Sigmoid colon (tissue), 7 donors: ENCODE data around the gene ZPBP2. TPM values are rescaled to one million over a fixed set of nuclear protein-coding genes. Genes with fewer than 3 reads are reported as not detected.
A peak's percentile ranks its signal among the peaks of the same experiment; 100 is the strongest.

Source experiments
- DNase-seq: peaks from one replicate; pipeline ENCODE4 v3.0.0-alpha.2; 2019
- H3K27ac ChIP-seq, 4 donors: fragments of 200-600 bp; sonication (generic); one replicate each; pipeline ENCODE4 v1.5.1; 2016 to 2019; ENCODE audit warnings: mild to moderate bottlenecking in 1 of 4
- H3K27me3 ChIP-seq, 3 donors: fragments of 200-600 bp; sonication (generic); one replicate each; pipeline ENCODE4 v1.5.1; 2019; ENCODE audit warnings: mild to moderate bottlenecking in 1 of 3
- H3K36me3 ChIP-seq, 4 donors: fragments of 200-600 bp; sonication (generic); one replicate each; pipeline ENCODE4 v1.5.1; 2016 to 2019
- H3K4me1 ChIP-seq, 4 donors: fragments of 200-600 bp; sonication (generic); one replicate each; pipeline ENCODE4 v1.5.1; 2017 to 2019
- H3K4me3 ChIP-seq, 4 donors: fragments of 200-600 bp; sonication (generic); one replicate each; pipeline ENCODE4 v1.5.1; 2017 to 2019; ENCODE audit warnings: mild to moderate bottlenecking in 2 of 4, moderate library complexity in 1 of 4
- H3K9me3 ChIP-seq, 4 donors: fragments of 200-600 bp in 3 of 4; sonication (generic) in 3 of 4; one replicate each; pipeline versions ENCODE4 v1.5.1 to v1.6.1; 2013 to 2019
- EP300 ChIP-seq, 4 donors: sonication (generic); formaldehyde crosslinking; IDR thresholded peaks; one replicate each; pipeline ENCODE4 v1.6.1; 2017; ENCODE audit warnings: antibody characterized with exemption in 4 of 4
- POLR2A ChIP-seq, 2 donors: fragments of 450-650 bp; IDR thresholded peaks; one replicate each; pipeline ENCODE4 v1.6.1; 2016; ENCODE audit warnings: antibody characterized with exemption in 2 of 2, mild to moderate bottlenecking in 2 of 2, moderate library complexity in 2 of 2
- POLR2AphosphoS5 ChIP-seq, 4 donors: sonication (generic); formaldehyde crosslinking; IDR thresholded peaks; one replicate each; pipeline ENCODE4 v1.6.1; 2017; ENCODE audit warnings: antibody characterized with exemption in 4 of 4
- WGBS, 2 donors: extraction: QIAGEN DNeasy Blood & Tissue Kit; methylation state at CpG; one replicate each; pipeline ENCODE4 v1.1.7; 2013; 5-methylcytosine and 5-hydroxymethylcytosine counted together
- intact Hi-C: fragments of 100-400 bp; cut with DNase I; formaldehyde crosslinking; loops from one replicate; pipeline ENCODE4 v1.15.1; 2023
- polyA plus RNA-seq, 3 donors: library from polyadenylated mRNA; stranded (reverse); fragments of 200-250 nt; gene quantifications; one replicate each; pipeline ENCODE4 v1.2.3, GENCODE V29; 2013
- small RNA-seq, 3 donors: library from RNA; depleted of rRNA; stranded (forward); fragments of <200 nt; gene quantifications; one replicate each; pipeline ENCODE3, GENCODE V24; 2016
- total RNA-seq, 4 donors: library from RNA; depleted of rRNA; stranded (reverse); fragments of >200 nt; gene quantifications; one replicate each; pipeline ENCODE4 v1.1.0, GENCODE V29; 2016
- TF ChIP-seq, protein P1 (sequence below), 4 experiments: fragments of 450-650 bp in 3 of 4; fragments of 200-600 bp in 1 of 4; IDR thresholded peaks; one replicate each; pipeline ENCODE4 v1.5.1; 2016 to 2019; ENCODE audit warnings: antibody characterized with exemption in 4 of 4, mild to moderate bottlenecking in 3 of 4, moderate library complexity in 2 of 4
- donor health status: healthy with polysubstance abuse.
- donor health status: Bipolar disorder and iron deficiency.
- donor health status: healthy.

ZPBP2 gene
- total and polyA plus RNA-seq, 7 donors: 0.03 TPM; not detected in 6

DNA sequence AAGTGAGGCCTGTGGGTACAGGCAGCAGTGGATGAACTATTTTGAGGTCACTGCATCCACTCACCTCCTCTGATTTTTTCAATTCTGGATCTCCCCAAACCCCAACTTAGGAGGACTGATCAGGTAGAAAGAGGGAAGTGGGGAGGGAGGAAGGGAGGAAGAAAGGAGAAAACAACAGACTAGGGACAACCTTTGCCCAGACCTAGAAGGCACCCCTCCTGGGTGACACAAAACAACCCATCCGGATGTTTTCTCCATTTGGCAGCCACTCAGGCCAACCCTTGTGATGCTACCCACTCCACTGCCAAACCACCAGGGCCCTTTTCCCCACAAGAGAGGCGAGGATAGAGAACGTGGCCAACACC, 56.7 kb downstream of the ZPBP2 start:
- peaks cover 20 to 45% (median 28%) of the 10 kb centered on the region in 4 donors for H3K36me3 ChIP-seq
- 74 to 80% methylated on average over 3 of the region's 3 CpGs for WGBS, 2 donors
- DNase-seq: no peak
- no peak overlapping the region for H3K4me3 ChIP-seq
- intact Hi-C loops: loop anchor here (5.0 kb wide), 1 partner anchor 167 kb away; no protein-coding TSS in a partner anchor
- no peaks in the 10 kb centered on the region for H3K9me3 ChIP-seq
- no peaks in the 10 kb centered on the region for H3K27me3 ChIP-seq
- no peak overlapping the region for H3K27ac ChIP-seq
- peaks cover 0 to 43% (median 33%) of the 10 kb centered on the region in 4 donors for H3K4me1 ChIP-seq
- TF ChIP-seq, protein P1, sequence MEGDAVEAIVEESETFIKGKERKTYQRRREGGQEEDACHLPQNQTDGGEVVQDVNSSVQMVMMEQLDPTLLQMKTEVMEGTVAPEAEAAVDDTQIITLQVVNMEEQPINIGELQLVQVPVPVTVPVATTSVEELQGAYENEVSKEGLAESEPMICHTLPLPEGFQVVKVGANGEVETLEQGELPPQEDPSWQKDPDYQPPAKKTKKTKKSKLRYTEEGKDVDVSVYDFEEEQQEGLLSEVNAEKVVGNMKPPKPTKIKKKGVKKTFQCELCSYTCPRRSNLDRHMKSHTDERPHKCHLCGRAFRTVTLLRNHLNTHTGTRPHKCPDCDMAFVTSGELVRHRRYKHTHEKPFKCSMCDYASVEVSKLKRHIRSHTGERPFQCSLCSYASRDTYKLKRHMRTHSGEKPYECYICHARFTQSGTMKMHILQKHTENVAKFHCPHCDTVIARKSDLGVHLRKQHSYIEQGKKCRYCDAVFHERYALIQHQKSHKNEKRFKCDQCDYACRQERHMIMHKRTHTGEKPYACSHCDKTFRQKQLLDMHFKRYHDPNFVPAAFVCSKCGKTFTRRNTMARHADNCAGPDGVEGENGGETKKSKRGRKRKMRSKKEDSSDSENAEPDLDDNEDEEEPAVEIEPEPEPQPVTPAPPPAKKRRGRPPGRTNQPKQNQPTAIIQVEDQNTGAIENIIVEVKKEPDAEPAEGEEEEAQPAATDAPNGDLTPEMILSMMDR (IDR thresholded peaks at IDR 0.05): no peak
- TF ChIP-seq POLR2AphosphoS5 (IDR thresholded peaks at IDR 0.05) (no peak), EP300 (IDR thresholded peaks at IDR 0.05) (no peak), POLR2A (IDR thresholded peaks at IDR 0.05) (no peak)

- TF ChIP-seq POLR2AphosphoS5 (IDR thresholded peaks at IDR 0.05) (no peak), POLR2A (IDR thresholded peaks at IDR 0.05) (no peak), EP300 (IDR thresholded peaks at IDR 0.05) (no peak)
- TF ChIP-seq, protein P1 (IDR thresholded peaks at IDR 0.05): no peak
- no peaks in the 10 kb centered on the region for H3K9me3 ChIP-seq
- peaks cover 20 to 36% (median 27%) of the 10 kb centered on the region in 4 donors for H3K36me3 ChIP-seq
- DNase-seq: no peak
- H3K4me1 ChIP-seq: peaks cover 0 to 46% (median 33%) of the 10 kb centered on the region in 4 donors
- H3K4me3 ChIP-seq: no peak overlapping the region
- H3K27me3 ChIP-seq: no peaks in the 10 kb centered on the region
- 81 to 94% methylated on average over 11 of the region's 11 CpGs for WGBS, 2 donors
- intact Hi-C loops: loop anchor here (5.0 kb wide), 1 partner anchor 168 kb away; no protein-coding TSS in a partner anchor
- peak overlapping the region in 1 of 4 donors; percentile 16 for H3K27ac ChIP-seq
Observed at GRCh38 chr17:39925282-39926134, 57.5 kb downstream of the ZPBP2 start.

DNA sequence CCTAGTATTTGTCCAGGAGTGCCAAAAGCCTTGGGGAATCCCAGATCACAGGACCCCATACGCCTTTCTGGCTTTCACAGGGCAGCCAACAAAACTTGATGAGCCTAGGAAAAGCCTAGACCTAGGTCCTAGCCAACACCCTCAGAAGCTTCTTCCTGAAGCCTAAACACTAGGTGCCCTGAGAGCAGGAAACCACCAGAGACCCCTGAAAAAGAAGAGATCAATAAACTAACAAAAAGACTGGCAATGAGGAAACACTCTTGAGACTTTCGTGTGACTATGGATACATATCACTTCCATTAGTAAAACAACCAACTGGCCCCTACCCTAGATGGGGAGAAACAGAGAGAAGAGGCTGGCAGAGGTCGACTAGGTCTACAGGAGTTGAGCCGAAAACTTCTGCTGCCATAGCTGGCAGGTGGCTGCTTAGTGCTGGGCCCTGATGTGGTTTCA, 58.2 kb downstream of the ZPBP2 start:
- Histone ChIP-seq H3K36me3 (peaks cover 20 to 30% (median 24%) of the 10 kb centered on the region in 4 donors), H3K4me3 (peak overlapping the region; percentile 54 to 93 (median 91)), H3K4me1 (peaks cover 0 to 46% (median 33%) of the 10 kb centered on the region in 4 donors), H3K27ac (peak overlapping the region; percentile 89 to 92 (median 90)), H3K9me3 (no peaks in the 10 kb centered on the region), H3K27me3 (no peaks in the 10 kb centered on the region)
- DNase-seq: no peak
- 19 to 24% methylated on average over 4 of the region's 4 CpGs for WGBS, 2 donors
- intact Hi-C loops: loop anchor here (5.0 kb wide), 1 partner anchor 169 kb away; no protein-coding TSS in a partner anchor
- TF ChIP-seq POLR2AphosphoS5 (IDR thresholded peaks at IDR 0.05) (no peak), POLR2A (IDR thresholded peaks at IDR 0.05) (no peak), EP300 (IDR thresholded peaks at IDR 0.05) (no peak)
- TF ChIP-seq, protein P1 (IDR thresholded peaks at IDR 0.05): no peak

GRCh38 chr17:39926588-39927100, 58.6 kb downstream of the ZPBP2 start:
- TF ChIP-seq, protein P1 (IDR thresholded peaks at IDR 0.05): no peak
- TF ChIP-seq POLR2A (IDR thresholded peaks at IDR 0.05) (no peak), EP300 (IDR thresholded peaks at IDR 0.05) (no peak), POLR2AphosphoS5 (IDR thresholded peaks at IDR 0.05) (no peak)
- Histone ChIP-seq H3K4me3 (peak overlapping the region; percentile 54 to 93 (median 91)), H3K4me1 (peaks cover 0 to 46% (median 33%) of the 10 kb centered on the region in 4 donors), H3K9me3 (no peaks in the 10 kb centered on the region), H3K36me3 (peaks cover 18 to 25% (median 21%) of the 10 kb centered on the region in 4 donors), H3K27me3 (no peaks in the 10 kb centered on the region), H3K27ac (peak overlapping the region; percentile 89 to 92 (median 90))
- 1 to 3% methylated on average over 15 of the region's 15 CpGs for WGBS, 2 donors
- intact Hi-C loops: loop anchor here (5.0 kb wide), 1 partner anchor 169 kb away; no protein-coding TSS in a partner anchor
- DNase-seq: peak; percentile 75

Small RNA genes lying within 50 kb of the gene (small RNA-seq; reads per million reads assigned to genes)
- gene AC090844.1: 0 reads per million in 3 donors

Other genes with a start within 250 kb of the ZPBP2 start
- gene PPP1R1B, start 241.2 kb upstream of the ZPBP2 start, total RNA-seq: 10 to 100 TPM in 1 of 4 donors, 1 to 10 TPM in 3; 4.2 to 12.1 (median 7.2) TPM
- 100 to 1,000 TPM; 255 to 280 (median 273) TPM for gene PPP1R1B, start 241.2 kb upstream of the ZPBP2 start, polyA plus RNA-seq
- gene STARD3, start 231.1 kb upstream of the ZPBP2 start, total RNA-seq: 10 to 100 TPM; 35.3 to 44.1 (median 37.6) TPM
- 10 to 100 TPM; 21.0 to 59.2 (median 25.0) TPM for gene STARD3, start 231.1 kb upstream of the ZPBP2 start, polyA plus RNA-seq
- under 1 TPM in 3 of 4 donors, not detected in 1; 0.49 to 0.71 (median 0.68) TPM for gene TCAP, start 202.9 kb upstream of the ZPBP2 start, total RNA-seq
- 1 to 10 TPM; 1.4 to 3.5 (median 3.0) TPM for gene TCAP, start 202.9 kb upstream of the ZPBP2 start, polyA plus RNA-seq
- 1 to 10 TPM; 2.8 to 5.4 (median 5.1) TPM for gene PNMT, start 199.7 kb upstream of the ZPBP2 start, total RNA-seq
- 1 to 10 TPM; 1.2 to 2.4 (median 1.8) TPM for gene PNMT, start 199.7 kb upstream of the ZPBP2 start, polyA plus RNA-seq
- 10 to 100 TPM in 1 of 4 donors, 1 to 10 TPM in 3; 6.9 to 12.1 (median 8.2) TPM for gene PGAP3, start 180.1 kb upstream of the ZPBP2 start, total RNA-seq
- gene PGAP3, start 180.1 kb upstream of the ZPBP2 start, polyA plus RNA-seq: 10 to 100 TPM in 1 of 3 donors, 1 to 10 TPM in 2; 7.2 to 29.6 (median 8.4) TPM
- 10 to 100 TPM; 16.9 to 26.3 (median 22.5) TPM for gene ERBB2, start 168.1 kb upstream of the ZPBP2 start, total RNA-seq
- 10 to 100 TPM; 11.8 to 58.9 (median 21.0) TPM for gene ERBB2, start 168.1 kb upstream of the ZPBP2 start, polyA plus RNA-seq
- gene MIEN1, start 137.7 kb upstream of the ZPBP2 start, total RNA-seq: 10 to 100 TPM; 52.4 to 65.5 (median 54.8) TPM
- 100 to 1,000 TPM in 2 of 3 donors, 10 to 100 TPM in 1; 86.3 to 226 (median 195) TPM for gene MIEN1, start 137.7 kb upstream of the ZPBP2 start, polyA plus RNA-seq
- gene GRB7, start 130.3 kb upstream of the ZPBP2 start, total RNA-seq: under 1 TPM in 1 of 4 donors, not detected in 3; under 0.01 TPM
- 10 to 100 TPM; 13.2 to 17.9 (median 13.2) TPM for gene GRB7, start 130.3 kb upstream of the ZPBP2 start, polyA plus RNA-seq
- 1 to 10 TPM in 1 of 4 donors, under 1 TPM in 3; under 0.01 to 1.5 (median 0.34) TPM for gene IKZF3, start 3.9 kb upstream of the ZPBP2 start, total RNA-seq
- gene IKZF3, start 3.9 kb upstream of the ZPBP2 start, polyA plus RNA-seq: 10 to 100 TPM in 1 of 3 donors, under 1 TPM in 2; 0.23 to 12.3 (median 0.60) TPM
- gene GSDMB, start 50.4 kb downstream of the ZPBP2 start, total RNA-seq: 10 to 100 TPM in 1 of 4 donors, 1 to 10 TPM in 3; 2.0 to 22.7 (median 4.8) TPM
- gene GSDMB, start 50.4 kb downstream of the ZPBP2 start, polyA plus RNA-seq: 100 to 1,000 TPM in 1 of 3 donors, 10 to 100 TPM in 2; 50.5 to 133 (median 94.8) TPM
- gene ORMDL3, start 59.4 kb downstream of the ZPBP2 start, total RNA-seq: 10 to 100 TPM; 39.8 to 55.7 (median 51.8) TPM
- 10 to 100 TPM; 39.0 to 72.9 (median 43.9) TPM for gene ORMDL3, start 59.4 kb downstream of the ZPBP2 start, polyA plus RNA-seq
- not detected for gene LRRC3C, start 59.5 kb downstream of the ZPBP2 start, total RNA-seq
- under 1 TPM in 1 of 3 donors, not detected in 2; 0.07 TPM for gene LRRC3C, start 59.5 kb downstream of the ZPBP2 start, polyA plus RNA-seq
- 1 to 10 TPM in 1 of 4 donors, not detected in 3; 1.3 TPM for gene GSDMA, start 94.8 kb downstream of the ZPBP2 start, total RNA-seq
- under 1 TPM in 2 of 3 donors, not detected in 1; 0.29 to 0.60 TPM for gene GSDMA, start 94.8 kb downstream of the ZPBP2 start, polyA plus RNA-seq
- gene PSMD3, start 112.6 kb downstream of the ZPBP2 start, total RNA-seq: 10 to 100 TPM; 53.2 to 71.3 (median 64.2) TPM
- 100 to 1,000 TPM in 1 of 3 donors, 10 to 100 TPM in 2; 57.1 to 112 (median 78.1) TPM for gene PSMD3, start 112.6 kb downstream of the ZPBP2 start, polyA plus RNA-seq
- 10 to 100 TPM in 1 of 4 donors, not detected in 3; 23.3 TPM for gene CSF3, start 147.2 kb downstream of the ZPBP2 start, total RNA-seq
- 1 to 10 TPM in 2 of 3 donors, not detected in 1; 1.2 to 3.1 TPM for gene CSF3, start 147.2 kb downstream of the ZPBP2 start, polyA plus RNA-seq
- 10 to 100 TPM; 27.3 to 64.8 (median 31.7) TPM for gene MED24, start 186.2 kb downstream of the ZPBP2 start, total RNA-seq
- gene MED24, start 186.2 kb downstream of the ZPBP2 start, polyA plus RNA-seq: 10 to 100 TPM; 19.2 to 83.0 (median 29.1) TPM
- 10 to 100 TPM; 78.8 to 86.1 (median 83.8) TPM for gene THRA, start 194.8 kb downstream of the ZPBP2 start, total RNA-seq
- gene THRA, start 194.8 kb downstream of the ZPBP2 start, polyA plus RNA-seq: 10 to 100 TPM; 25.4 to 35.4 (median 25.8) TPM
- 10 to 100 TPM in 3 of 4 donors, 1 to 10 TPM in 1; 4.1 to 12.8 (median 11.9) TPM for gene NR1D1, start 232.4 kb downstream of the ZPBP2 start, total RNA-seq
- 10 to 100 TPM in 1 of 3 donors, 1 to 10 TPM in 2; 4.4 to 11.4 (median 8.1) TPM for gene NR1D1, start 232.4 kb downstream of the ZPBP2 start, polyA plus RNA-seq